COLO668 (cell line): ENCODE results near the gene MZB1.
"Not testable (repeated sequence)": the region's sequence is repeated elsewhere in the genome, so short reads cannot be mapped to it uniquely, and the experiment has no call there.

ENCODE experiments used
- DNase-seq: peaks from one replicate; lab custom pipeline; 2025; ENCODE audit not compliant: unreplicated experiment; lab: John Stamatoyannopoulos, UW

The MZB1 gene

DNA sequence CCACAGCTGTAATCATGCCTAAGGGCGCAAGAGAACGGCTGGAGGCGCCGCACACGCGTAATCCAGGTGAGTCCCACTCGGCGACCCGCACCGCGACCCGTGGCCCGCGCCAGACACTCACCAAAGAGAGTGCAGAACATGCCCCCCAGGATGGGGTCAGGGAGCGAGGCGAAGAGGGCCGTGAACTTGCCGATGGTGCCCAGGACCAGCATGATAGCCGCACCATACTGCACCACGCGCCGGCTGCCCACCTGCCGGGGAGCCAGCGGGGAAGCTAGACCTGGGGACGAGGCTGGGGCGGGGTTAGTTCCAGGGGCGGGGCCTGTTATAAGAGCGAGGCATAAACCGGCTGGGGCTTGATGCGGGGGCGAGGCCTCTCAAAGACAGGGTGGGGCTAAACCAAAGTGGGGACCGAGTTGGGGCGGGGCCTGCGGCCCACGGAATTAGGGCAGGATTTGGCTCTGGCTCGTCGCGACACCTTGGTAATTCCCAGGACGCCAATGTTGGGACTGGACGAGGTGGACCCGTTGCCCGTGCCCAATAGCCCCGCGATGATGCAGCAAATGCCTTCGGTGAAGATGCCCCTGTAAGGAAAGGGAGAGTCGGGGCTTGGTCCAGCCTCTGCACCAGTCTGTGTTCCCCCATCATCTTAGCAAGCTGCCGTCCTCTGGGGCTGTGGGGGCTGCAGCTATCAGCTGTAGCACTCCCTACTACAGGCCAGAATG is 11.4 kb downstream of the MZB1 start:
- no peak for DNase-seq

DNA sequence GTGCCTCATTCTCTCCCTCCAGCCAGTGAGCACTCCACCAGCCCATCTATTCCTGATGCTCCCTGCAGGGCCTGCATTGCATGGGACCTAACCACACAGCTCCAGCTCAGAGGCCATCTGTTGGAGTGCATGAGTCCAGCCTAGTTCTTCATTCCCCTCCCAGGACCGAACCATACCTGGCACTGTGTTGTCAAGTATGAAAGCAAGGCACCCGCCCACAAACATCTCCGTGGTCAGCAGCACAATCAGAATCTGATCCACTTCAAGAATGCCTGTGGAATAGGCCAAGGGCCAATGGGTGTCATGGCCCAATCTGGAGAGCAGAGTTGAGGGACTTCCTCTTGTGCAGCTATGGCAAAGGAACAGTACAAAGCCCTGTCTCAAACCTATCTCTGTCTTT is 12.5 kb downstream of the MZB1 start:
- DNase-seq: no peak

DNA sequence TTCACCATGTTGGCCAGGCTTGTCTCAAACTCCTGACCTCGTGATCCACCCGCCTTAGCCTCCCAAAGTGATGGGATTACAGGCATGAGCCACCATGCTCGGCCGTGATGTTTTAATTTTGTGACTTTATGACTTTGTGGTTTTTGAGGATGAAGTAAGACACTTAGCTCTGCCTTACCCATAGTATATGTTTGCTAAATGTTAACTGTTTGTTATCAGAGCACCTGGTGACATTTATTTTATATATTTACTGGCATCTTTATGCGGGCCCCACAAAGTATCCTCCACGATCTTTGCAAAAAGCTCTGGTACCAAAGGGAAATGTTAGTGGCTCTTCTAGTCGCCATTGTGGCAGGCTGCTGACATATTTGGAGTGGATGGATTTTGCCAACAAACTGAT is 13.3 kb downstream of the MZB1 start:
- no peak for DNase-seq

- DNase-seq: no peak
These were observed 14.8 kb downstream of the MZB1 start for GRCh38 chr5:139374909-139375308.

DNA sequence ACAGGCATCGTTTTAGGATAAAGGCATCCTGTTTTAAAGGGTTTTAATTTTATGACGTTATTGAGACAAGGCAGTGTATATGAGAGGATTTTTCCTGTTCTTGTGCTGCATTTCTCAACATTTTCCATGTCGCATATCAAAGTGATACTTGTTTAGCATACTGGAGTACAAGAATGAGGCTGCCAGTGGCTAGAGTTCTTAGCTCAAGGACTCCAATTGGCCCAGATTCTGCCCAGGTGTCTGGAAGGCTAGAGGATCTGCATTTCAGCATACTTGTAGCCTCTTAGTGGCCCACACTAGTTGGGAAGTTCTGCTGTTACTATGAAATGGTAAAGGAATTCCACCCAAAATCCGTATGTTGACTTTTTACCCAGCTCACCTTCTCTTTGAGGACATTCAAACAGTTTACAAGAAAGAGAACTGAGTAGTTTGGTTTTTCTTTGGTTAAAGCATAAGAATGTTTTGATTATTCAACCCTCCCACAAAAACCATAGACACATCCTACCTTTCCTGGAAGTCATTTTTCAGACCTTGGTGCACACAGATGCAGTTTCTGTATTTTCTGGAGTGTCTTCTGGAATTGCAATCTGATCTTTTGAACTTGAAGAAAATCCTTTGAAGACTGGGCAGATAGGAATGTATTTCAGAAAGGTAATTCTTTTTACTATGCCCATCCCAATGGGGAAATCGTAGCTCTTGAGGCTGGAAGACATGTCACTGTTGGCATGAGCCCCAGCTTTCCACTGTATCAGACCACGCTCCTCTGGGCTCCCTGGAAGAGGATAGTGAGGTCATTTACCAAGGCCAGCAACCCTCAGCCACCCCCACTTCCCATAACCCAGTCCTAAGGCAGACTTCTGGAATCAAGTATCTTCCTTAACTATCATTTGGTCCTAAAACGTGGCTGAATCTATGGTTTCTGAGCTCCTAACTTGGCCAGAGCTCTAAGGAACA is 18.0 kb downstream of the MZB1 start:
- no peak for DNase-seq

DNA sequence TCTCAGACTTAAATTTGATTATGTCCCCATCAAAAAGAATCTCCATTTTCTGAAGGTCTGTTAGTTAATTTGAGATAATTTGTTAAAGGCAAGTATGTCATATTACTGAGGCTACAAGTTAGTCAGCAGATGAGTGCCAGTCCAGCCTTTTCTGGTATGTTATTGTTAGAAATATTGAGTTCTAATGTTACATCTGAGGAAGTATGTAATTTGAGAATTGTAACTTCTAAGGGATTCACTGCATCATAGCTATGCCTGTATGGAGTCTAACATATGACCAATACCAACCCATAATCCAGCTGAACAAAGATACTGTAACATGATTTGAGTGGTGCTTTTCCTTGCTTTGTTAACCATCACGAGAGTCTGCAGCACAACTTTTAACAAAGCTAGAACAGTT is 20.5 kb downstream of the MZB1 start:
- DNase-seq: no peak

- no peak for DNase-seq
These were observed 21.1 kb downstream of the MZB1 start for GRCh38 chr5:139368613-139369012.

GRCh38 chr5:139364466-139364865 is 25.2 kb downstream of the MZB1 start:
- DNase-seq: no peak

GRCh38 chr5:139363937-139364336 is 25.8 kb downstream of the MZB1 start:
- DNase-seq: no peak

GRCh38 chr5:139361835-139362429 is 27.8 kb downstream of the MZB1 start:
- DNase-seq: no peak

DNA sequence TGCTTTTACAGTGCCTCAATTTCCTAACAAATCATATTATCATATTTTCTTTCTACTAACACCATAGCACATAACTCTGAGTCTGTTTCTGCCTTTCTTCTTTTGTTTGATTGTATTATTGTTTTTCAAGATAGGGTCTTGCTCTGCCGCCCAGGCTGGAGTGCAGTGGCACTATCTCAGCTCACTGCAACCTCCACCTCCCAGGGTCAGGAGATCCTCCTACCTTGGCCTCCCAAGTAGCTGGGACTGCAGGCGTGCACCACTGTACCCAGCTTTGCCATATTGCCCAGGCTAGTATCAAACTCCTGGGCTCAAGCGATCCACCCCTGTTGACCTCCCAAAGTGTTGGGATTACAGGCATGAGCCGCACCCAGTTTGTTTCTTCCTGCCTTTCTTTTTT is 29.3 kb downstream of the MZB1 start:
- no peak for DNase-seq

DNA sequence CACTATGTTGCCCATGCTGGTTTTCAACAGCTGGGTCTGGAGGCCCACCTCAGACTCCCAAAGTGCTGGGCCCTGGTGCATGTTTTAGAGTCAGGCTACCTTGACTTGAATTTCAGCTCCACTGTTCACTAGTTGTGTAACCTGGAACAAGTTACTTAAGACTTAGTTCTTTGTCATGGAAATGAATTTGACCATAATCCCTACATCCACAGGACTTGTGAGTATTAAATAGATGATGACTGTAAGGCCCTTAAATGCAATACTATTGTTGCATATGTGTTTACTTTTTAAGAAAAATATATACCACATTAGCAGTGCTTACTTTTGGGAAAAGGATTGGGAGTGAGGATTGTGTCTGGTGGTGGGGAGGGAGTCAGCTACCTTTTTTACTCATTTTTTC is 31.6 kb downstream of the MZB1 start:
- no peak for DNase-seq

DNA sequence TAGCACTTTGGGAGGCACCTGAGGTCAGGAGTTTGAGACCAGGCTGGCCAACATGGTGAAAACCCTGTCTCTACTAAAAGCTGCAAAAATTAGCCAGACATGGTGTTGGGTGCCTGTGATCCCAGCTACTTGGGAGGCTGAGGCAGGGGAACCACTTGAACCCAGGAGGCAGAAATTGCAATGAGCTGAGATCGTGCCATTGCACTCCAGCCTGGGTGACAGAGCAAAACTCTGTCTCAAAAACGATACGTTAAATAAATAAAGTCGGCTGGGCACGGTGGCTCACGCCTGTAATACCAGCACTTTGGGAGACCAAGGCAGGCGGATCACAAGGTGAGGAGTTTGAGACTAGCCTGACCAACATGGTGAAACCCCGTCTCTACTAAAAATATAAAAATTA is 33.8 kb downstream of the MZB1 start:
- DNase-seq: not testable (repeated sequence)

GRCh38 chr5:139354186-139354585 is 35.5 kb downstream of the MZB1 start:
- no peak for DNase-seq

- not testable (repeated sequence) for DNase-seq
These were observed 41.9 kb downstream of the MZB1 start for GRCh38 chr5:139347863-139348262.

DNA sequence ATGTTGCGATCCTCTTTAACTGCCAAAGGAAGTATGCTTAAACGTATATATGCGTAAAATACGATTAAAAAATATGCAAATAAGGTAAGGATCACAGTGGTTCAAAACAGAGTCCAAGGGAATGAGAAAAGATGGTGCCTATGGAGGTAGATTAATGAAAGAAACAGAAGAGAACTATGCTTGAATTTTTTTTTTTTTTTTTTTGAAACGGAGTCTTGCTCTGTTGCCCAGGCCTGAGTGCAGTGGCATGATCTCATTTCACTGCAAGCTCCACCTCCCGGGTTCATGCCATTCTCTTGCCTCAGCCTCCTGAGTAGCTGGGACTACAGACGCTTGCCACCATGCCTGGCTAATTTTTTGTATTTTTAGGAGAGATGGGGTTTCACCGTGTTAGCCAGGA is 44.3 kb downstream of the MZB1 start:
- not testable (repeated sequence) for DNase-seq

DNA sequence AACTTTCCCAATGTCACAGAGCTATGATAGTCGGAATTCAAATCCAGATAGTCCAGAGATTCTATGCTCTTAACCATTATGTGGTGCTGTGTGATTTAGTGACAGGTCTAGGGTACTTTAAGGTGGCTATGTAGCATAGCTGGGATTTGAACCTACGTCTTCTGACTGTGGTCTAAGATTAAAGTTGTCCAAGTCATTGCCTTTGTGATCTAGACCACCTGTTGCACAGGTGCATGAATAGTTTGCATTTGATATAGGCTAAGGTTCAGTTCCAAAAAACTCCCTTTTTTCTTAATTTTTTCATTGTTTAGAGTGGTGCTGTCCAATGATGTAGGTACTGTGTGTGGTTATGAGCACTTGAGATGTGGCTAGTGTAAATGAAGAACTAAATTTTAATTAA is 45.5 kb downstream of the MZB1 start:
- no peak for DNase-seq

DNA sequence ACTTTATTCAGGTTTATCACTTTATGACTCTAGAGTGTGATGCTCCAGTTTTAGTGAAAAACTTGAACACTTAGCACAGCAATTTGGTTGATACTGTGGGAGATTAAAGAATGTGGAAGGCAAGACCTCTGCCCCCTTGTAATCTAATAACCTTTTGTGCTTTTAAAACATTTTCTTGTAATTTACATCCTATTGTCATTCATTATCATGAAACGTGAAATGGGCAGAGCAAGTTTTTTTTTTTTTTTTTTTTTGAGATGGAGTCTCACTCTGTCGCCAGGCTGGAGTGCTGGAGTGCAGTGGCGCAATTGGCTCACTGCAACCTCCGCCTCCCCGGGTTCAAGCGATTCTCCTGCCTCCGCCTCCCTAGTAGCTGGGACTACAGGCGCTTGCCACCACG is 46.2 kb downstream of the MZB1 start:
- DNase-seq: no peak

DNA sequence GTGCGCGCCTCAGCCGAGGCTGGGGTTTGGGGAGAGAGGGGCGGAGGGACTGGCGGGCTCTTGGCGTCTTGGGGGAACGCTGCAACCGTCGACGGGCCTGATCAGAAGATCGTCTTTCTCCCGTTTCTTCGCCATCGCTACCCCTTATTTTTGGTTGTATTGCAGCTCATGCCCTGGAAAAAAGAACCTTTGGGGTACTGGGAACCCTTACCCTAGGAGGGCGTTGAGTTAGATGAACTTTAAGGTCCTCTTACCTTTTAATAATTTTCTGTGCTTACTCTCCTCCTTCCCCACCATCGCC is 47.3 kb downstream of the MZB1 start:
- DNase-seq: no peak

- DNase-seq: peak; percentile 95
These were observed 47.9 kb downstream of the MZB1 start, which contains the start of gene PAIP2 for GRCh38 chr5:139341689-139342422. Gene PAIP2 (plus strand): TSS chr5:139341854. CDS start chr5:139363785, 21,931 bp downstream.

DNA sequence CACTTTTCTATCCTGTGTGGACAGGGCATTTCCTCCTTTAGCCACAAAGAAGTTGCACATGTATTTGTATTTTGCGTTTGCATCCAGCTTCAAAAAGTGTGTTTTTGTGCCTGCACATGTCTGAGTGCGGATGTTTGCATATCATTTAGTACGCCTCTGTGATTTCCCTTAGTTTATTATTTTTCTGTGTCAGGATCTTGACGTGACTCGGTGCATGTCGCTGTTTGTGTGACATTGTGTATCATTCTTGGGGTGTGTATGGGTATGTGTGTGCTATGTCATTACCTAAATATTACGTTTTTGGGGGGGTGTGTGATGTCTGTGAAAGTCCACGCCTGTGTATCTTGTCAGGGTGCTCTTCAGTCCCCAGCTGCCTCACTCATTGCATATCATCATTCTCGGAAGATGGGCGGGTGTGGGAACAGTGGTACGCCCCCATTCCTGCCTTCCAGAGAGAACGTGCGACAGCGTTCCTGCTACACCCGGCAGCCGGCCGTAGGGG is 48.5 kb downstream of the MZB1 start:
- no peak for DNase-seq
